GM19023 (cell line): ENCODE data around the gene DEAF1.

ENCODE experiments used
- ATAC-seq: cut with Tn5 transposase; IDR thresholded peaks from one replicate; pipeline ENCODE4 v1.9.1; 2021; ENCODE audit warnings: mild to moderate bottlenecking, moderate library complexity; ENCODE audit not compliant: unreplicated experiment

Gene DEAF1

DNA sequence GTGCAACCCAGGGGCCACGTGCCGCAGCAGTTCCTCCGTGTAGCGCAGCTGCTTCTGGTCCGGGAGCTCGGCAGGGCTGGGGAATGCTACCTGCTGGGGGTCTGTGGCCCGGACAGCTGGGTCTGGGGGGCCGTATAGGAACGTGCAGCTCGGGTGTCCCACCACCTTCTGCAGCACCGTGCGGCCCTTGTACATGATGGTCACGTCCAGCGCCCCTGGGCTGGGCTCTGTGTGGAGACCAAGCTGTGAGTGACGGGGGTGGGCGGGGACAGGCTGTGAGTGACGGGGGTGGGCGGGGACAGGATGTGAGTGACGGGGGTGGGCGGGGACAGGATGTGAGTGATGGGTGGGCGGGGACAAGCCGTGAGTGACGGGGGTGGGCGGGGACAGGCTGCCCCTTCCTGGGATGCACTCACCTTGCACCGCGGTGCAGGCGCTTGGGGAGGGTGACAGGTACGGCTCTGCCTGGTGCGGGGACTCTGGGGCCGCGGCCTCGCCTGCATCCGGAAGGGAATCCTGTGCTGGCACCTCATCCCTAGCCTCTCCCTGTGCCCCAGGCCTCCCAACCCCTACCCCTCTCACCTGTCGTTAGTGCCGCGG is 81.6 kb downstream of the DEAF1 start:
- no peak for ATAC-seq

DNA sequence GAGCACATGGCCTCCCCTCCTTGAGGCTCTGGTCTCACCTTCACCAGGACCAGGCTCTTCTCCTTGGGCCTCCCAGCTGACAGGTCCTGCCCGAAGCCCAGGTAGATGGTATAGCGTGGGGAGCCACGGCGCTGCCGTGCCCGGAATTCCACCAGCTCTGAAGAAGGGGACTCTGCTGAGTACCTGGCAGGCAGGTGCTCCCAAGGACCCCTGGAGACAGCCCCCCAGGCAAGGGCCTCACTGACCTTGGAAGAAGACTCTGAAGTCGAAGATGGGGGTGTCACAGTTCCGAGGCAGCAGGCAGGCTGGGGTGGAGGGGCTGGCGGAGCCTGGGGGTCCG is 82.1 kb downstream of the DEAF1 start:
- ATAC-seq: no peak

DNA sequence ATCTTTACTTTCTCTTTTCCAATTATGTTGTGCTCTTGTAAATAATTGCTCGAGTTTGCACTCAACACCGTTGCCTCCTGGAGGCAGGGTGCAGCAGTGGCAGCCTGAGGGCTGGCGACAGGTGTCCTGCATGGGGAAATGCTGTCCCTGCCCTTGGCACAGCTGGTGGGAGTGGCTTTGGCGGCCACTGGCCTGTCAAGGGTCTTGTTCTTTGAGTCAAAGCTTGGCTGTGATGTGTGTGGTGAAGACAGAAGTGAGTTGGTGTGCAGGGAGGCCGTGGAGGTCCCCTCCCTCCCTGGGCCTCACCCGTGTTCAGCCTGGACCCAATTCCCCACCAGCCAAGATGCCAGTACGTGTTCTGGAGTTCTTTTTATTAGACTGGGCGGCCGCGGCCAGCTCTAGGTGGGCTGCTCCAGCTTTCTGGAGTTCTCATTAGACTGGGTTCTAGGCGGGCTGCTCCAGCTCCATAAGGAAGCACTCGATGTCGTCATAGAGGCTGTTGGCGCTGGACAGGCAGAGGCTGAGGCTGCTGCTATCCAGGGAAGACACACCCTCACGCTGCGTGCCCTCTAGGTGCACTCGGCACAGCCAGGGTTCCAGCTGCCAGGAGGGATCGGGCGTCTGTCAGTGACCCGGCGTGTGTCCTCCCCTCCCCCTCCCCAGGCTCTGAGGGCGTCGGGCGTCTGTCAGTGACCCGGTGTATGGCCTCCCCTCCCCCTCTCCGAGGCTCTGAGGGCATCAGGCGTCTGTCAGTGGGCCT is 82.6 kb downstream of the DEAF1 start:
- no peak for ATAC-seq

DNA sequence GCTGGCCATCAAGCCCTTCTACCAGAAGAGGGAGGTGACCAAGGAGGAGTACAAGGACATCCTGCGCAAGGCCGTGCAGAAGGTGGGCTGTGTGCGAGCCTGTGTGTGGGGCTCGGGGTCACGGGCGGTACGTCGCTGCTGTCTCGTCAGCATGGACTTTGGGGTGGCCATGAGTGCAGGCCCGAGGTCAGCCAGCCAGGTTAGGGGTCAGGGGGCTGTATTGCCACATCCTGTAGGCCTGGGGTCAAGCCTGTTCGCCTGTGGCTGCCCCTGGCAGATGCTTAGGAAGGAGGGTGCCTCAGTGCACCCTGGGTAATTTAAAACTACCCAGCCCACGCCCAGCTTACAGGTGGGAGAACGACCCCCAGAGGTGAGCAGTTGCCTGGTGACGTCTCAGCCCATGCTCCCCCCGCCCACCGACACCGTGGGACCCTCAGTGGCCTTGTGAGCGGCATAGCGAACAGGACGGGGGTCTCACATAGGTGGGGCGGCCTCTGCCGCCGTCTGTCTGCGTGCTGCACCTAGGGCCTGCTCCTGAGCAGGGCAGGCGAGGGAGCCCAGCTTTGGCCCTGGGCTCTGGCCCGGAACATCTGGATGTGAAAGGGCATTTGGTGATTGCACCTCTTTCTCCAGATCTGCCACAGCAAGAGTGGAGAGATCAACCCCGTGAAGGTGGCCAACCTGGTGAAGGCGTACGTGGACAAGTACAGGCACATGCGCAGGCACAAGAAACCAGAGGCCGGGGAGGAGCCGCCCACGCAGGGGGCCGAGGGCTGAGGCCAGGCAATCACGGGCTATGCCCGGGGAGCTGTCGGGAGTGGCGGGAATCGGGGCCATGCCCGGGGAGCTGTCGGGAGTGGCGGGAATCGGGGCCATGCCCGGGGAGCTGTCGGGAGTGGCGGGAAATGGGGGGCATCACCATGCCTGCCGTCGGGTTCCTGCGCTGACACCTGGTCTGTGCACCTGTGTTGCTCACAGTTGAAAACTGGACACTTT is 83.7 kb downstream of the DEAF1 start:
- no peak for ATAC-seq

DNA sequence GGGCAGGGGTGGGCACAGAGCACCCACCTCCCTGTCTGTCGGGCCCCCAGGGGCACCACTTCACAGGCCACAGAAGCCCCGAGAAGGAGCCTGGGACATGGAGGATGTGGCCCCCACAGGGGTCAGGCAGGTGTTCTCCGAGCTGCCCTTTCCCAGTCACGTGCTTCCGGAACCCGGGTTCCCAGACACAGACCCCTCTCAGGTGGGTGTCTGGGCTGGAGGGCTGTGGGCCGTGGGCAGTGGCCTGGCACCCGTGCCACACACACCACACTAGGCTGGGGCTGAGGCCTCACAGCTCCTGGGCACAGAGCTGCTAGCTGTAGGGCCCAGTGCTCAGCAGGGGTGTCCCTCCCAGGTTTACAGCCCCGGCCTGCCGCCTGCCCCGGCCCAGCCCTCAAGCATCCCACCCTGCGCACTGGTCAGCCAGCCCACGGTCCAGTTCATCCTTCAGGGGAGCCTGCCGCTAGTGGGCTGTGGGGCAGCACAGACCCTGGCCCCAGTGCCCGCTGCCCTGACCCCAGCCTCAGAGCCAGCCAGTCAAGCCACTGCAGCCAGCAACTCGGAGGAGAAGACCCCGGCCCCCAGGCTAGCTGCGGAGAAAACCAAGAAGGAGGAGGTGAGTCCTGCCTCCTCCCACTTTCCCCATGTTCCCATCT is 84.7 kb downstream of the DEAF1 start:
- no peak for ATAC-seq

DNA sequence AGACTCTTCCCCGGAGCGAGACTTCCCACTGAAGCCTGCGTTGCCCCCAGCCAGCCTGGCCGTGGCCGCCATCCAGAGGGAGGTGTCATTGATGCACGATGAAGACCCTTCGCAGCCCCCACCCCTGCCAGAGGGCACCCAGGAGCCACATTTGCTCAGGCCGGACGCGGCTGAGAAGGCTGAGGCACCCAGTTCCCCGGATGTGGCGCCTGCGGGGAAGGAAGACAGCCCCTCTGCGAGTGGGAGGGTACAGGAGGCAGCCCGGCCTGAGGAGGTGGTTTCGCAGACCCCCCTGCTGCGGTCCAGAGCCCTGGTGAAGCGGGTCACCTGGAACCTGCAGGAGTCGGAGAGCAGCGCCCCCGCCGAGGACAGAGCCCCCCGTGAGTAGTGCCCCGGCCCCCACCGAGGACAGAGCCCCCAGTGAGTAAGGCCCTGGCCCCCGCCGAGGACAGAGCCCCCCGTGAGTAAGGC is 85.6 kb downstream of the DEAF1 start:
- ATAC-seq: no peak

DNA sequence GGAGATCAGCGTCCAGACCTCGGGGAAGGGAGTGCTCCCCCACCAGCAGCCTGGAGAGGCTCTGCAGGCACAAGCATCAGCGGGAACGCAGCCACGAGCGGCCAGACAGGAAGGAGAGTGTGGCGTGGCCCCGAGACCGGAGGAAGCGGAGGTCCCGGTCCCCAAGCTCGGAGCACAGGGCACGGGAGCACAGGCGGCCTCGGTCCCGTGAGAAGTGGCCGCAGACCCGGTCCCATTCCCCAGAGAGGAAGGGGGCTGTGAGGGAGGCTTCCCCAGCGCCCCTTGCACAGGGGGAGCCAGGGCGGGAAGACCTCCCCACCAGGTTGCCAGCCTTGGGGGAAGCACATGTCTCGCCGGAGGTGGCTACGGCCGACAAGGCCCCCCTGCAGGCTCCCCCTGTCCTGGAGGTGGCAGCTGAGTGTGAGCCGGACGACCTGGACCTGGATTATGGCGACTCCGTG is 86.2 kb downstream of the DEAF1 start:
- no peak for ATAC-seq

DNA sequence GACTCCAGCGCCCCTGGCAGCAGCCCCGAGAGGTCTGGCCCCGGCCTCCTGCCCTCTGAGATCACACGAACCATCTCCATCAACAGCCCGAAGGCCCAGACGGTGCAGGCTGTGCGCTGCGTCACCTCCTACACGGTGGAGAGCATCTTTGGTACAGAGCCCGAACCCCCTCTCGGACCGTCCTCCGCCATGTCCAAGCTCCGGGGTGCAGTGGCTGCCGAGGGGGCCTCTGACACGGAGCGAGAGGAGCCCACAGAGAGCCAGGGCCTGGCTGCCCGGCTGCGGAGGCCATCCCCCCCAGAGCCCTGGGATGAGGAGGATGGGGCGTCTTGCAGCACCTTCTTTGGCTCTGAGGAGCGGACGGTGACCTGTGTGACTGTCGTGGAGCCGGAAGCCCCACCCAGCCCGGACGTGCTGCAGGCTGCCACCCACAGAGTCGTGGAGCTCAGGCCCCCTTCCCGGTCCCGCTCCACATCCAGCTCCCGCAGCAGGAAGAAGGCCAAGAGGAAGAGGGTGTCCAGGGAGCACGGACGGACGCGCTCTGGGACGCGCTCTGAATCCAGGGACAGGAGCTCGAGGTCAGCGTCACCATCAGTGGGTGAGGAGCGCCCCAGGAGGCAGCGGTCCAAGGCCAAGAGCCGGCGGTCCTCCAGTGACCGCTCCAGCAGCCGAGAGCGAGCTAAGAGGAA is 86.9 kb downstream of the DEAF1 start:
- no peak for ATAC-seq

DNA sequence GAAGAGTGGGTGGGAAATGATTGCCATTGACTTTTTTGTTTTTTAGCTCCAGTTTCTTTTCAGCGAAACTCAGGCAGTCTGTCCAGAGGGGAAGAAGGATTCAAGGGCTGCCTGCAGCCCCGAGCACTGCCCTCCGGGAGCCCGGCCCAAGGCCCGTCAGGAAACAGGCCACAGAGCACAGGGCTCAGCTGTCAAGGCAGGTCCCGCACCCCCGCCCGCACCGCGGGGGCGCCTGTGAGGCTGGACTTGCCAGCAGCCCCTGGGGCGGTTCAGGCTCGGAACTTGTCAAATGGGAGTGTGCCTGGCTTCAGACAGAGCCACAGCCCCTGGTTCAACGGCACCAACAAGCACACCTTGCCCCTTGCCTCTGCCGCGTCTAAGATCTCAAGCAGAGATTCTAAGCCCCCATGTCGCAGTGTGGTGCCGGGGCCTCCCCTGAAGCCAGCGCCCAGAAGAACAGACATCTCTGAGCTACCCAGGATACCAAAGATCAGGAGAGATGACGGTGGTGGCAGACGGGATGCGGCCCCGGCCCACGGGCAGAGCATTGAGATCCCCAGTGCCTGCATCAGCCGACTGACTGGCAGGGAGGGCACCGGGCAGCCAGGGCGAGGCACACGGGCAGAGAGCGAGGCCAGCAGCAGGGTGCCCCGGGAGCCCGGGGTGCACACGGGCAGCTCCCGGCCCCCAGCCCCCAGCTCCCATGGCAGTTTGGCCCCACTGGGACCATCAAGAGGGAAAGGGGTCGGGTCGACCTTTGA is 87.8 kb downstream of the DEAF1 start:
- ATAC-seq: no peak

DNA sequence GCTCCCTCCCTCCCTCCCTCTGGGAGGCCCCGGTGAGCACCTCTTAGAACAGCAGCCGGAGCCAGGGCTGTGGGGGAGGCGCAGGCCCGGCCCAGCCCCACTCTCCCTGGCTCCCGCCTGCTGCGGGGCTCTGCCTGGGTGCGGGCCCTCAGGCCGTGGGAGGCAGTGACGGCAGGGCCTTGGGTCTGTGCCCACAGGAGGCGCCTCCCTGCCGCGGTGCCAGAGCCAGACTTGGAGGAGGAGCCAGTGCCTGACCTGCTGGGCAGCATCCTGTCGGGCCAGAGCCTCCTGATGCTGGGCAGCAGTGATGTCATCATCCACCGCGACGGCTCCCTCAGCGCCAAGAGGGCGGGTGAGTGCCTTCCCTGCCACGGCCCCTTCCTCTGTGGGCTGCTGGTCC is 88.8 kb downstream of the DEAF1 start:
- no peak for ATAC-seq

DNA sequence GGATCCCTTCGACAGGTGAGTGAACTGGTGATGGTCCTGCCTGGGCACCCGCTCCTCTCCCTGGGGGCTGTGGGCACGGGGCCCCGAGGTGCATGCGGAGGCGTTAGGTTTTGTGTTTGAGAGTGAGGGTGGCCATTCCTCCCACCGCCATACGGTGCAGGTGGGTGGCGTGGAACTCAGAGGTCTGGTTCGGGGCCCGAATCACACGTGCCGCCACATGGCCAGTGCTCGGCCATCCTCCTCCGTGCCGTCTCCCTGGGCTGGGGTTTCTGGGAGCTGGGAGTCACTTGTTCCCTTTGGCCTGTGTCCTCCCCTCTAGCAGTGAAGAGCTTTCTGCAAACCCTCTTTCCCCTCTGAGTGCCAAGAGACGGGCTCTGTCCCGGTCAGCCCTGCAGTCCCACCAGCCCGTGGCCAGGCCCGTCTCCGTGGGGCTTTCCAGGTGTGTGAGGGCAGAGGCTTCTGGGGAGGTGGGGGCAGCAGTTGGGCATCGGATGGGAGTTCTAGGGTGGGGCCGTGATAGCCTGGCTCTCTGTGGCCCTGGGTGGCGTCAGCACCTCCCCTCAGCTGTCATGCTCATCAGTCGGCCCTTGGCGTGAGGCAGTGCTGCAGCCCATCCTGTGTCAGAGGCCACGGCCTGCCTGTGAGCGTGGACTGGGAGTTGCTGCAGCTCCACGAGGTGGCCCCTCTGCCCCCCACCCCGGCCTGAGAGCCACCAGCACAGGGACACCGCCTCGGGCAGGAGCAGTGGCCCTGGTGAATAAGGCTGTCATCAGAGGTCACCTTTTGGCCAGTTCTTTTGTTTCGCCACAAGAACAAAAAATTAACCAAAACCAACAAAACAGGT is 89.5 kb downstream of the DEAF1 start:
- no peak for ATAC-seq

DNA sequence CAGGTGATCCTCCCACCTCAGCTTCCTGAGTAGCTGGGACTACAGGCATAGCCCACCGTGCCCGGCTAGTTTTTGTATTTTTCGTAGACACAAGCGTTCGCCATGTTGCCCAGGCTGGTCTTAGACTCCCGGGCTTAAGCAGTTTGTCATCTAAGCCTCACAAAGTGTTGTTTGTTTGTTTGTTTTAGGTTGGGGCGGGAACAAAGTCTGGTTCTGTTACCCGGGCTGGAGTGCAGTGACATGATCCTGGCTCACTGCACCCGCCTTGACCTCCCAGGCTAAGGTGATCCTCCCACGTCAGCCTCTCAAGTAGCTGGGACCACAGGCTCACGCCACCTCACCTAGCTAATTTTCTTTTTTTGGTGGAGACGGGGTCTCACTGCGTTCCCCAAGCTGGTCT is 91.9 kb downstream of the DEAF1 start:
- no peak for ATAC-seq

DNA sequence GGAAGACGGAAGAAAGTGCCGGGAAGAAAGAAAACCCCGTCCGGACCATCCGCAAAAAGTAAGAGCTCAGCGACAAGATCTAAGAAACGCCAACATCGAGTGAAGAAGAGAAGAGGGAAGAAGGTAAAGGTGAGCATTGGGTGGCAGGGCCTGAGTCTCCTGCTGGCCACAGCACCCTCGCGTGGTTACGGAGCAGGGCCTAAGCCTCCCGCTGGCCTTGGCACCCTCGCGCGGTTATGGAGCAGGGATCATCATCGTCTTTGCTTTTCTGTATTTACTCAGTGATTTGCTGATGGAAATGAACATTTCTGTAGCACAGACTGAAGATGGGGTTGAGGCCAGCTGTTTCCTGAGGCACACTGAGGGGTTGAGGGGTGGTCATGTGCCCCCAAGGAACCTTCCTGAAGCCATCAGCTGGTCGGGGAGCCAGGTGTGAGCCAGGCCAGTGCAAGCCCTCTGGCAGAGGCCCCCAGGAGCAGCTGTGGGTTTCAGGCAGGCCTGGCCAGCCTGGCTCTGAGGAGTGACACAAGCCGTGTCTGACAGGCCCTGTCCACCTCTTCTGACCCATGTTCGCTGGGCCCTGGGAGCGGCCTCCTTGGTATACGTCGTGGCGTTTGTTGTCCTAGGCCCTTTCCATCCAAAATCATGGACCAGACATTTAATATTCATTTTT is 93.3 kb downstream of the DEAF1 start:
- no peak for ATAC-seq

DNA sequence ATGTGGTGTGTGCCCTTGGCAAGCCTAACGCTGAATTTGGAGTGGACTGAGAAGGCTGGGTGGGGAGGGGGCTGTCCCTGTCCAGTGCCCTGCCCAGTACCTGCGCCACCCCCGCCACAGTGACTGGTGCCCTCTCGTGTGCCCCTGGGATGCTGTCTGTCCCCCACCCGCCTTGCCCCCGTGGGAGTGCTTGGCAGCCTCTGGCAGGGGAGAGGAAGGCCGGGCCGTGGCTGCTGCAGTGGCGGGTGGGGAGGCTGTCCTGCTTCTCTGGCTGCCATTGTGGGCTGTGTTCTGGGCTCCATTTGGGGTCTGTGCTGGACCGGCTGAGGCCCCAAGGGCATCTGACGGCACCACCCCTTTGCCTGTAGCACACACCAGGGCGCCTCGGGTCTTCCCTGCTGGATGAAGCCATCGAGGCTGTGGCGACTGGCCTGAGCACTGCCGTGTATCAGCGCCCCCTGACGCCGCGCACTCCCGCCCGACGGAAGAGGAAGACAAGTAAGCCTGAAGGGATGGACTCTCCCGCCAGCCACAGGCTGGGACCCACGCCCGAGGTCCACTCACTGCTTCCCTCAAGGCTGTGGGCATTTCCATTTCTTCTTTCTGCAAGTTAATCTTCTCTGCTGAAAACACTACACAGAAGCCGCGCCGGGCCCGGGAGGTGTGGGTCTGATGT is 96.9 kb downstream of the DEAF1 start:
- ATAC-seq: no peak

DNA sequence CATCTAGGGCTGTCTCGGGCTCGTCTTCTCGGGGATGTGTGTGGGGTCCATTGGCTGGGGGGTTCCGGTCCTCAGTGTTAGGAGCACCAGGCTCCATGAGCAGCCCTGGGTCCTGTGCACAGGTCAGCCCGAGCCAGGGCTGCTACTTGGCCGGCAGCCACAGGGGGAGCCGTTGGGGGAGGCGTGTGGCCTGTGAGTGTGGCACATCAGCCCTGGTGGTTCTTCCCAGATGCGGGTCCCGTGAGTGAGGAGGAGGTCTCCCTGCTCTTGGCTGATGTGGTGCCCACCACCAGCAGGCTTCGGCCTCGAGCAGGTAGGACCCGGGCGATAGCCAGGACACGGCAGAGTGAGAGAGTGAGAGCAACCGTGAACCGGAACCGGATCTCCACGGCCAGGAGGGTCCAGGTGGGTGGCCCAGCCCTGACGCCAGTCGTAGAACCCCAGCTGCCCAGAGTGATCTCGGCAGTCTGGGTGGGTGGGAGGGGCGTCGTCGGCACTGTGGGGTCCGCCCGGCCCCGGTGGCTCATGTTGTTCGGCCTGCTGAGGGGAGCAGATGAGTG is 97.8 kb downstream of the DEAF1 start:
- no peak for ATAC-seq

DNA sequence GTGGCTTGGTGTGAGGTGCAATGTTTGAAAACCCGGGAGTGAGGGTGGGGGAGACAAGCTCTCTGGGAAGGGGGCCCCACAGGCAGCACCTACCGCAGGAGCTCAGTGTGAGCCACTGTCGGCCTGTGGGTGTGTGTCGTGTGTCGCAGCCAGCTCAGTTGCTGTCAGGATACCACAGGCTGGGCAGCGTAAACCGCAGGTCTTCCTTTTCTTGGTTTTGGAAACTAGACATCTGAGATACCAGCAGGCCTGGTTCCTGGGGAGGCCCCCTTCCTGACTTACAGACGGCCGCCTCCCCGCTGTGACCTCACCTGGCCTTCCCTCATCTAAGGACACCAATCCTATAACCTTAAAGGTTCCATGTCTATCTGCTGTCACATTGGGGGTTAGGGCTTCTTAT is 98.6 kb downstream of the DEAF1 start:
- no peak for ATAC-seq

DNA sequence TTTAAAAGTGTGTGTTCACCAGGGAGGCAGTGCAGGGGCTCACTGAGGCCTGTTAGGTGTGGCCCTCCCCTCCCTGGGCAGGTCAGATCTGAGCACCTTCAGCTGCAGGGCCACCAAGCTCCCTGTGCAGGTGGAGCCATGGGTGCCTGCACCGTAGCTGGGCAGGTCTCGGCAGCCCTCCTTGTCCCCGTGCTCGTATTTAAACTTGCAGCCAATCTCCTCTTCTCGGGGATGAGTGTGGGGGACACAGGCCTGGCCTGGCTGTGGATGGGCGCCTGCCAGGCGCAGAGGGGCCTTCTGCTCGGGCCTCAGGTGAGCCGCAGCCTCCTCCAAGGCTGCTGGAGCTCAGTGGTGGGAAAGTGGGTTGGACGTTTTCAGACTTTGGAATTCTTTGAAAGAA is 99.6 kb downstream of the DEAF1 start:
- ATAC-seq: no peak
